Suppressor macrophage treated with lipopolysaccharide for 1 hour (primary cell): ENCODE measurements around the gene MAP4K4.
A peak's percentile ranks its signal among the peaks of the same experiment; 100 is the strongest.
"Not testable (repeated sequence)": the region's sequence is repeated elsewhere in the genome, so short reads cannot be mapped to it uniquely, and the experiment has no call there.

ENCODE experiments used
- DNase-seq, 3 donors: peaks; one replicate each; pipeline ENCODE4 v3.0.0-alpha.2; 2020 to 2022

Gene MAP4K4

GRCh38 chr2:101769726-101770125 is 72.2 kb downstream of the MAP4K4 start:
- DNase-seq = not testable (repeated sequence)

- peak; percentile 59 to 61 (median 61) for DNase-seq
These were observed 73.2 kb downstream of the MAP4K4 start for GRCh38 chr2:101770726-101771125.

- no peak for DNase-seq
These were observed 73.9 kb downstream of the MAP4K4 start for GRCh38 chr2:101771227-101771902.

- no peak for DNase-seq
These were observed 74.4 kb downstream of the MAP4K4 start for GRCh38 chr2:101771910-101772321.

- no peak for DNase-seq
These were observed 75.6 kb downstream of the MAP4K4 start for GRCh38 chr2:101773137-101773536.

GRCh38 chr2:101773961-101774360 is 76.5 kb downstream of the MAP4K4 start:
- DNase-seq = peak in 1 of 3 donors; percentile 53

GRCh38 chr2:101775092-101775491 is 77.6 kb downstream of the MAP4K4 start:
- DNase-seq = peak in 2 of 3 donors; percentile 47 to 48

GRCh38 chr2:101775636-101776035 is 78.1 kb downstream of the MAP4K4 start:
- DNase-seq = no peak

- no peak for DNase-seq
These were observed 78.9 kb downstream of the MAP4K4 start for GRCh38 chr2:101776172-101777043.

- no peak for DNase-seq
These were observed 79.8 kb downstream of the MAP4K4 start for GRCh38 chr2:101777337-101777736.

- DNase-seq = no peak
These were observed 80.6 kb downstream of the MAP4K4 start for GRCh38 chr2:101778102-101778501.

- no peak for DNase-seq
These were observed 81.7 kb downstream of the MAP4K4 start for GRCh38 chr2:101779190-101779589.

GRCh38 chr2:101779656-101780055 is 82.1 kb downstream of the MAP4K4 start:
- DNase-seq = no peak

GRCh38 chr2:101781326-101781725 is 83.8 kb downstream of the MAP4K4 start:
- peak; percentile 59 to 62 (median 61) for DNase-seq

- DNase-seq = peak in 1 of 3 donors; percentile 46
These were observed 84.4 kb downstream of the MAP4K4 start for GRCh38 chr2:101781791-101782426.

- DNase-seq = no peak
These were observed 84.9 kb downstream of the MAP4K4 start for GRCh38 chr2:101782427-101782792.

GRCh38 chr2:101787097-101787496 is 89.6 kb downstream of the MAP4K4 start:
- DNase-seq = peak in 2 of 3 donors; percentile 49 to 66

- DNase-seq = no peak
These were observed 91.1 kb downstream of the MAP4K4 start for GRCh38 chr2:101788565-101788964.

- DNase-seq = no peak
These were observed 91.8 kb downstream of the MAP4K4 start for GRCh38 chr2:101788995-101789970.

- DNase-seq = no peak
These were observed 92.9 kb downstream of the MAP4K4 start for GRCh38 chr2:101790416-101790815.

- DNase-seq = no peak
These were observed 93.3 kb downstream of the MAP4K4 start for GRCh38 chr2:101790857-101791256.

GRCh38 chr2:101792208-101792607 is 94.7 kb downstream of the MAP4K4 start:
- no peak for DNase-seq
